GM12864 (cell line): ENCODE measurements around the gene ATP8A2.

Source experiments
- DNase-seq: peaks from one replicate; pipeline ENCODE4 v3.0.0-alpha.2; 2011; ENCODE audit warnings: low read depth
- H3K4me3 ChIP-seq: 2 replicates; pipeline ENCODE4 v1.5.1; 2011; ENCODE audit warnings: mild to moderate bottlenecking, low read depth, low read length, control low read depth
- CTCF ChIP-seq: IDR thresholded peaks from 2 replicates; pipeline ENCODE4 v1.5.1; 2011; ENCODE audit warnings: low read depth, mild to moderate bottlenecking, moderate library complexity, low read length, control low read depth, inconsistent platforms; ENCODE audit errors: missing control alignments

Gene ATP8A2

GRCh38 chr13:25687471-25688225 lies 315.9 kb downstream of the ATP8A2 start:
- DNase-seq = no peak
- no peak for TF ChIP-seq CTCF
- no peak overlapping the region for H3K4me3 ChIP-seq

DNA sequence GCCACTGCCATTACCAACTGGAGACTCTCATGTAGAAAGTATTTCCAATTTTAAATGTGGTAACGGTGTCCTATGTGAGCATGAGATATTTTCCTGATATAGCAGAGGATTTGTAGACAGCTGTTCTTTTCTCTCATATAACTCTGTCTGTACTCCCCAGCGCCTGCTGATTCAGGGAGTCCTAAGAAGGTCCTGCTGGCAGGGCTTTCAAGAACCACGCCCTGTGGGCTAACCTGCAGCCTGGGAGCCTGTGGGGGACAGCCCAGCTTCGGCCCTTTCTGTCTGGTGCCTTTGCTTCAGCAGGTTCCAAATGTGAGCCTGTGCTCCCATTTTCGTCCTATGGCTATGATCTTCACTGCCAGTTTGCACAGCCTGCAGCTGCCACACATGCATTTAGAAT lies 316.8 kb downstream of the ATP8A2 start:
- H3K4me3 ChIP-seq = no peak overlapping the region
- TF ChIP-seq CTCF = no peak
- DNase-seq = no peak

DNA sequence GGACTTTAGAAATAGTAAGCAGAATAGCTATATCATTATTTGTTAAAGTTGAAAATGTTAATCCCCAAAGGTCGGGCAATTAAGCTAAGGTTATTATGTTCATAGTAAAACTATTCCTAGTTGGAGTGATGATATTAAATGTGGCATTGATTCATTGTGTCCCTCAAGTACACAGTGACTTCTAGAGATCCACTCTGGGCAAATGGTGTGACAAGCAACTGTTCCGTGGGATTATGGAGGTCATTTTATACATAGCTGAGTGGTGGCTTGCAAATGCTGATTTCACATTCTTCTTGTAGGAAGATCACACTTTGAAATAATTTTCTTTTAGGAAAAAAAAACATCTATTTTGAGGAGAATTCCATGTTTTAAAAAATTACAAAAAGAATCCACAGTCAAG lies 317.8 kb downstream of the ATP8A2 start:
- H3K4me3 ChIP-seq = no peak overlapping the region
- TF ChIP-seq CTCF = no peak
- no peak for DNase-seq

GRCh38 chr13:25690582-25690981 lies 318.8 kb downstream of the ATP8A2 start:
- no peak for TF ChIP-seq CTCF
- no peak for DNase-seq
- no peak overlapping the region for H3K4me3 ChIP-seq

- DNase-seq = no peak
- H3K4me3 ChIP-seq = no peak overlapping the region
- TF ChIP-seq CTCF = no peak
Observed at GRCh38 chr13:25691654-25692053, 319.9 kb downstream of the ATP8A2 start.

- no peak overlapping the region for H3K4me3 ChIP-seq
- DNase-seq = no peak
- TF ChIP-seq CTCF = no peak
Observed at GRCh38 chr13:25692099-25692498, 320.3 kb downstream of the ATP8A2 start.

DNA sequence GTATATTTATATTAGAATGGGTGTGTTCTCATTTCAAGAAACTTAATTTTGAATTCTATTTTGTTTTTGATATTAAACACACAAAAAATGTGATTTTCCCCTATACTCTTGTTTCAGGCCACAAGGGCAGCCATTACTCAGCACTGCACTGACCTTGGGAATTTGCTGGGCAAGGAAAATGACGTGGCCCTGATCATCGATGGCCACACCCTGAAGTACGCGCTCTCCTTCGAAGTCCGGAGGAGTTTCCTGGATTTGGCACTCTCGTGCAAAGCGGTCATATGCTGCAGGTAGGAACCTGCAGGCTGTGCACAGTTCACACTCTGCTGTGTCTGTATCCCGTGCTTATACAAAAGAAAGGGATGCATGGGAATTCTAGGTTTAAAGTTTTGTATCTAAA lies 327.3 kb downstream of the ATP8A2 start:
- no peak overlapping the region for H3K4me3 ChIP-seq
- no peak for TF ChIP-seq CTCF
- DNase-seq = no peak
